ENCODE results near the gene ITGA2. TPM values are rescaled to one million over a fixed set of nuclear protein-coding genes. Genes with fewer than 3 reads are reported as not detected.

ITGA2 gene
- polyA plus RNA-seq, 1 donor from 2014 or later = 0.20 TPM

- no peak overlapping the region for H3K27ac ChIP-seq (ENCODE audit: low read length)
- H3K27me3 ChIP-seq (ENCODE audit: insufficient read depth, low read depth, low read length) = no peaks in the 10 kb centered on the region
- no peak overlapping the region for H3K4me2 ChIP-seq (ENCODE audit: low read length)
- no peaks in the 10 kb centered on the region for H4K20me1 ChIP-seq (ENCODE audit: insufficient read depth)
- no peaks in the 10 kb centered on the region for H3K79me2 ChIP-seq (replicated peaks; ENCODE audit: insufficient read depth, low read length)
- H2AFZ ChIP-seq (ENCODE audit: low read depth, low read length) = no peak overlapping the region
- TF ChIP-seq POLR2AphosphoS5 (IDR thresholded peaks at IDR 0.05) (no peak), REST (IDR thresholded peaks at IDR 0.05; ENCODE audit: borderline replicate concordance) (no peak), CTCF (IDR thresholded peaks at IDR 0.05; ENCODE audit: poor library complexity, severe bottlenecking) (no peak), RAD21 (conservative IDR thresholded peaks at IDR 0.05) (no peak), SMC3 (conservative IDR thresholded peaks at IDR 0.05; ENCODE audit: poor library complexity) (no peak), TAF1 (IDR thresholded peaks at IDR 0.05; ENCODE audit: low read depth) (no peak), MXI1 (conservative IDR thresholded peaks at IDR 0.05; ENCODE audit: poor library complexity, severe bottlenecking) (no peak), EZH2 (IDR thresholded peaks at IDR 0.05; ENCODE audit: borderline replicate concordance, insufficient read depth, low read length, poor library complexity, severe bottlenecking) (no peak), EP300 (conservative IDR thresholded peaks at IDR 0.05; ENCODE audit: poor library complexity, severe bottlenecking) (no peak)
- no peak overlapping the region for H3K4me3 ChIP-seq (ENCODE audit: low read length)
- H3K9me2 ChIP-seq (ENCODE audit: insufficient read depth, low read length) = no peaks in the 10 kb centered on the region
- no peaks in the 10 kb centered on the region for H3F3A ChIP-seq (ENCODE audit: insufficient read depth, low read length, poor library complexity, severe bottlenecking)
- H3K9me3 ChIP-seq (ENCODE audit: low read length) = no peaks in the 10 kb centered on the region
- no peak overlapping the region for H3K9ac ChIP-seq (ENCODE audit: low read length)
- no peaks in the 10 kb centered on the region for H3K36me3 ChIP-seq (ENCODE audit: insufficient read depth, low read length)
Observed at GRCh38 chr5:53009816-53010215, 20.7 kb downstream of the ITGA2 start.

- Histone ChIP-seq H3K4me3 (ENCODE audit: low read length) (no peak overlapping the region), H3K9ac (ENCODE audit: low read length) (no peak overlapping the region), H3K9me3 (ENCODE audit: low read length) (no peaks in the 10 kb centered on the region), H3K27me3 (ENCODE audit: insufficient read depth, low read depth, low read length) (no peaks in the 10 kb centered on the region), H3K27ac (ENCODE audit: low read length) (no peak overlapping the region), H4K20me1 (ENCODE audit: insufficient read depth) (no peaks in the 10 kb centered on the region), H3K79me2 (replicated peaks; ENCODE audit: insufficient read depth, low read length) (no peaks in the 10 kb centered on the region), H3K4me2 (ENCODE audit: low read length) (no peak overlapping the region), H3K36me3 (ENCODE audit: insufficient read depth, low read length) (no peaks in the 10 kb centered on the region), H2AFZ (ENCODE audit: low read depth, low read length) (no peak overlapping the region), H3F3A (ENCODE audit: insufficient read depth, low read length, poor library complexity, severe bottlenecking) (no peaks in the 10 kb centered on the region), H3K9me2 (ENCODE audit: insufficient read depth, low read length) (no peaks in the 10 kb centered on the region)
- TF ChIP-seq CTCF (IDR thresholded peaks at IDR 0.05; ENCODE audit: poor library complexity, severe bottlenecking) (no peak), REST (IDR thresholded peaks at IDR 0.05; ENCODE audit: borderline replicate concordance) (no peak), MXI1 (conservative IDR thresholded peaks at IDR 0.05; ENCODE audit: poor library complexity, severe bottlenecking) (no peak), POLR2AphosphoS5 (IDR thresholded peaks at IDR 0.05) (no peak), TAF1 (IDR thresholded peaks at IDR 0.05; ENCODE audit: low read depth) (no peak), EZH2 (IDR thresholded peaks at IDR 0.05; ENCODE audit: borderline replicate concordance, insufficient read depth, low read length, poor library complexity, severe bottlenecking) (no peak), EP300 (conservative IDR thresholded peaks at IDR 0.05; ENCODE audit: poor library complexity, severe bottlenecking) (no peak), RAD21 (conservative IDR thresholded peaks at IDR 0.05) (no peak), SMC3 (conservative IDR thresholded peaks at IDR 0.05; ENCODE audit: poor library complexity) (no peak)
Observed at GRCh38 chr5:53010814-53011213, 21.7 kb downstream of the ITGA2 start.
